Adrenal gland (tissue), 12 donors: Measurements from ENCODE around the gene CYP27B1. TPM values are rescaled to one million over a fixed set of nuclear protein-coding genes. Genes with fewer than 3 reads are reported as not detected.

Source experiments
- DNase-seq, 7 donors: peaks; one replicate each; pipeline ENCODE4 v3.0.0-alpha.2; 2019 to 2020
- H3K27ac ChIP-seq, 5 donors: fragments of 200-600 bp; sonication (generic) in 4 of 5; 1 replicate in 3 of 5; 2 replicates in 2 of 5; pipeline versions ENCODE4 v1.5.1 to v1.8.0; 2016 to 2020; ENCODE audit warnings: mild to moderate bottlenecking in 1 of 5
- H3K27me3 ChIP-seq: fragments of 200-600 bp; 2 replicates; pipeline ENCODE4 v1.8.0; 2021
- H3K36me3 ChIP-seq, 2 donors: fragments of 200-600 bp; replicated peaks in 1 of 2; 1 replicate in 1 of 2; 2 replicates in 1 of 2; pipeline versions ENCODE4 v1.5.1 to v1.8.0; 2018 to 2022
- H3K4me1 ChIP-seq, 2 donors: fragments of 200-600 bp; replicated peaks in 1 of 2; 1 replicate in 1 of 2; 2 replicates in 1 of 2; pipeline versions ENCODE4 v1.5.1 to v1.8.0; 2018 to 2021
- H3K4me3 ChIP-seq, 4 donors: fragments of 200-600 bp; sonication (generic) in 3 of 4; one replicate each; pipeline ENCODE4 v1.5.1; 2016 to 2018
- H3K9me3 ChIP-seq, 3 donors: fragments of 200-600 bp; sonication (generic) in 1 of 3; replicated peaks in 1 of 3; 1 replicate in 2 of 3; 2 replicates in 1 of 3; pipeline versions ENCODE4 v1.5.1 to v1.8.0; 2016 to 2021
- CTCF ChIP-seq, 6 experiments: fragments of 450-650 bp in 4 of 6; fragments of 200-600 bp in 2 of 6; sonication (generic) in 1 of 6; IDR thresholded peaks; 1 replicate in 5 of 6; 2 replicates in 1 of 6; pipeline versions ENCODE4 v1.5.1 to v1.8.0; 2016 to 2021; ENCODE audit warnings: antibody characterized with exemption in 6 of 6, mild to moderate bottlenecking in 2 of 6, moderate library complexity in 1 of 6
- POLR2A ChIP-seq, 2 donors: fragments of 450-650 bp; IDR thresholded peaks; one replicate each; pipeline ENCODE4 v1.6.1; 2017; ENCODE audit warnings: antibody characterized with exemption in 2 of 2, mild to moderate bottlenecking in 2 of 2, moderate library complexity in 1 of 2
- WGBS, 4 donors: extraction: QIAGEN DNeasy Blood & Tissue Kit in 2 of 4; methylation state at CpG; one replicate each; pipeline versions ENCODE4 v1.1.5 to v1.1.7; 2013 to 2017; 5-methylcytosine and 5-hydroxymethylcytosine counted together
- intact Hi-C, 2 donors: fragments of 100-400 bp; cut with DNase I; formaldehyde crosslinking; loops; one replicate each; pipeline versions ENCODE4 v1.14.1 to v1.15.0; 2022 to 2023
- polyA plus RNA-seq, 3 donors: library from polyadenylated mRNA; stranded (reverse); fragments of 200-250 nt in 2 of 3; fragments of 350-450 nt in 1 of 3; fragmentation: Illumina TruSeq in 1 of 3; extraction: RNeasy Lipid Tissue Mini Kit (QIAGEN cat#74804) in 1 of 3; gene quantifications; one replicate each; pipeline ENCODE4 v1.2.3, GENCODE V29; 2013 to 2014
- total RNA-seq, 9 donors: library from RNA; depleted of rRNA in 4 of 9; stranded (reverse); fragments of >200 nt in 4 of 9; fragments of 120-200 nt in 1 of 9; fragmentation: NEBNext Ultra II Directional in 1 of 9; extraction: Animal tissue kit (Norgen Biotek cat#: 25700) in 1 of 9; gene quantifications; one replicate each; pipeline versions ENCODE4 v1.1.0 to v1.2.4, GENCODE V29; 2013 to 2023
- donor health status: healthy with polysubstance abuse.
- donor health status: Bipolar disorder and iron deficiency.
- donor health status: DM: yes; HTN: yes; CAD: no.
- donor health status: DM: no; HTN: no; CAD: no.
- donor health status: DM: no; HTN: no; CAD: no.
- donor health status: DM: yes; HTN: yes; CAD: no.

Gene CYP27B1
- total and polyA plus RNA-seq, 12 donors, result 0.48 to 10.4 (median 3.1) TPM

- Histone ChIP-seq H3K4me3 (peak within 1 kb of the TSS; percentile 30 to 81 (median 68)), H3K9me3 (no peaks in the 10 kb centered on the region), H3K27ac (peak within 1 kb of the TSS; percentile 73 to 98 (median 94)), H3K36me3 (peaks cover 0 to 37% of the 10 kb centered on the region in 2 donors), H3K4me1 (peaks cover 8 to 33% of the 10 kb centered on the region in 2 donors), H3K27me3 (no peaks in the 10 kb centered on the region)
- intact Hi-C loops, result no loop called here
- WGBS, 4 donors, result 0 to 4% (median 0%) methylated on average over 19 to 58 of the region's 58 CpGs
- TF ChIP-seq CTCF (IDR thresholded peaks at IDR 0.05) (no peak), POLR2A (IDR thresholded peaks at IDR 0.05) (peak; percentile 82 to 93)
- DNase-seq, result peak; percentile 99 to 100 (median 100)
Observed at GRCh38 chr12:57751788-57752667, 14.8 kb downstream of the CYP27B1 start, which contains the start of gene CDK4. TSS of gene CDK4 (minus strand) at chr12:57752310. CDS start at chr12:57751717, 593 bp downstream.

- peak overlapping the region; percentile 30 to 81 (median 68) for H3K4me3 ChIP-seq
- TF ChIP-seq POLR2A (IDR thresholded peaks at IDR 0.05) (no peak), CTCF (IDR thresholded peaks at IDR 0.05) (no peak)
- WGBS, 4 donors, result 8 to 10% (median 9%) methylated on average over 8 of the region's 8 CpGs
- peak overlapping the region; percentile 73 to 98 (median 94) for H3K27ac ChIP-seq
- intact Hi-C loops, result no loop called here
- H3K27me3 ChIP-seq, result no peaks in the 10 kb centered on the region
- DNase-seq, result no peak
- peaks cover 0 to 43% of the 10 kb centered on the region in 2 donors for H3K36me3 ChIP-seq
- peaks cover 8 to 33% of the 10 kb centered on the region in 2 donors for H3K4me1 ChIP-seq
- no peaks in the 10 kb centered on the region for H3K9me3 ChIP-seq
Observed at GRCh38 chr12:57751432-57751787, 15.5 kb downstream of the CYP27B1 start.

- peak overlapping the region in 2 of 4 donors; percentile 65 to 70 for H3K4me3 ChIP-seq
- WGBS, 4 donors, result 79 to 86% (median 84%) methylated on average over 14 to 15 of the region's 15 CpGs
- peaks cover 0 to 45% of the 10 kb centered on the region in 2 donors for H3K36me3 ChIP-seq
- no peaks in the 10 kb centered on the region for H3K27me3 ChIP-seq
- TF ChIP-seq POLR2A (IDR thresholded peaks at IDR 0.05) (no peak), CTCF (IDR thresholded peaks at IDR 0.05) (no peak)
- peaks cover 9 to 33% of the 10 kb centered on the region in 2 donors for H3K4me1 ChIP-seq
- H3K9me3 ChIP-seq, result no peaks in the 10 kb centered on the region
- H3K27ac ChIP-seq, result peak overlapping the region in 4 of 5 donors; percentile 73 to 98 (median 94)
- DNase-seq, result no peak
- intact Hi-C loops, result no loop called here
Observed at GRCh38 chr12:57750561-57751431, 16.1 kb downstream of the CYP27B1 start.

GRCh38 chr12:57749061-57749460 is 17.8 kb downstream of the CYP27B1 start:
- WGBS, 4 donors, result 92 to 94% (median 94%) methylated on average over 5 of the region's 5 CpGs
- intact Hi-C loops, result no loop called here

More at GRCh38 chr12:57749061-57749460, 17.8 kb downstream of the CYP27B1 start:
- DNase-seq, result no peak
- Histone ChIP-seq H3K27me3 (no peaks in the 10 kb centered on the region), H3K27ac (no peak overlapping the region), H3K4me1 (peaks cover 15 to 31% of the 10 kb centered on the region in 2 donors), H3K9me3 (no peaks in the 10 kb centered on the region), H3K4me3 (no peak overlapping the region), H3K36me3 (peaks cover 0 to 45% of the 10 kb centered on the region in 2 donors)
- TF ChIP-seq CTCF (IDR thresholded peaks at IDR 0.05), result no peak
- no peak for TF ChIP-seq POLR2A (IDR thresholded peaks at IDR 0.05)
